Stimulated activated effector memory CD8-positive, alpha-beta T cell treated with anti-CD3 and anti-CD28 coated beads, Interleukin-12 subunit alpha, Interleukin-12 subunit beta, amount 100 ng/mL, for 72 hours (primary cell): ENCODE results near the gene KRTAP13-4.

Experiments used
- ATAC-seq: fragments of 150-1000 bp; cut with Tn5 transposase; 2 replicates; pipeline ENCODE4 v1.10.0; 2021
- DNase-seq, 2 donors: peaks; one replicate each; pipeline ENCODE4 v3.0.0; 2021 to 2022; ENCODE audit warnings: low spot score in 2 of 2
- H3K27ac Mint-ChIP-seq: one replicate; pipeline ENCODE4 v1.8.0; 2022; ENCODE audit warnings: mild to moderate bottlenecking, mixed read lengths
- H3K36me3 Mint-ChIP-seq: one replicate; pipeline ENCODE4 v1.8.0; 2022; ENCODE audit warnings: mild to moderate bottlenecking, mixed read lengths
- H3K4me1 Mint-ChIP-seq: one replicate; pipeline ENCODE4 v1.8.0; 2022; ENCODE audit warnings: mixed read lengths
- H3K4me3 Mint-ChIP-seq: one replicate; pipeline ENCODE4 v1.8.0; 2022; ENCODE audit warnings: mild to moderate bottlenecking, mixed read lengths
- H3K9me3 Mint-ChIP-seq: one replicate; pipeline ENCODE4 v1.8.0; 2022; ENCODE audit warnings: mixed read lengths

Gene KRTAP13-4

GRCh38 chr21:30463713-30464112 is 33.7 kb downstream of the KRTAP13-4 start:
- no peak overlapping the region for H3K27ac Mint-ChIP-seq

GRCh38 chr21:30468900-30469714 is 39.1 kb downstream of the KRTAP13-4 start:
- ATAC-seq (no peak), DNase-seq (no peak)
- Mint-ChIP-seq H3K36me3 (no peaks in the 10 kb centered on the region), H3K4me1 (no peaks in the 10 kb centered on the region), H3K27ac (no peak overlapping the region), H3K9me3 (peaks cover 6% of the 10 kb centered on the region), H3K4me3 (no peak overlapping the region)

More at GRCh38 chr21:30463713-30464112, 33.7 kb downstream of the KRTAP13-4 start:
- H3K4me3 Mint-ChIP-seq: no peak overlapping the region
- H3K4me1 Mint-ChIP-seq: no peaks in the 10 kb centered on the region
- peaks cover 2% of the 10 kb centered on the region for H3K9me3 Mint-ChIP-seq
- DNase-seq (no peak), ATAC-seq (no peak)
- no peaks in the 10 kb centered on the region for H3K36me3 Mint-ChIP-seq

GRCh38 chr21:30478004-30478403 is 48.0 kb downstream of the KRTAP13-4 start:
- H3K4me1 Mint-ChIP-seq: no peaks in the 10 kb centered on the region
- H3K36me3 Mint-ChIP-seq: no peaks in the 10 kb centered on the region
- no peak for DNase-seq
- H3K9me3 Mint-ChIP-seq: no peaks in the 10 kb centered on the region
- ATAC-seq: no peak
- no peak overlapping the region for H3K4me3 Mint-ChIP-seq
- H3K27ac Mint-ChIP-seq: no peak overlapping the region

GRCh38 chr21:30479259-30479658 is 49.2 kb downstream of the KRTAP13-4 start:
- no peaks in the 10 kb centered on the region for H3K36me3 Mint-ChIP-seq
- H3K4me1 Mint-ChIP-seq: no peaks in the 10 kb centered on the region
- no peak for ATAC-seq
- H3K4me3 Mint-ChIP-seq: no peak overlapping the region
- DNase-seq: no peak
- no peak overlapping the region for H3K27ac Mint-ChIP-seq
- H3K9me3 Mint-ChIP-seq: no peaks in the 10 kb centered on the region

GRCh38 chr21:30480145-30480544 is 50.1 kb downstream of the KRTAP13-4 start, which contains the start of gene KRTAP19-1:
Gene KRTAP19-1, minus strand, starts transcription at chr21:30480367. Its CDS starts 50 bp downstream, at chr21:30480317.
- Mint-ChIP-seq H3K27ac (no peak within 1 kb of the TSS), H3K4me3 (no peak within 1 kb of the TSS), H3K9me3 (no peaks in the 10 kb centered on the region), H3K4me1 (no peaks in the 10 kb centered on the region), H3K36me3 (no peaks in the 10 kb centered on the region)
- ATAC-seq (no peak), DNase-seq (no peak)
